Urinary bladder (tissue), 4 donors: ENCODE data around the gene SNTG2. TPM values are rescaled to one million over a fixed set of nuclear protein-coding genes. Genes with fewer than 3 reads are reported as not detected.

Source experiments
- DNase-seq: peaks from one replicate; pipeline ENCODE4 v3.0.0-alpha.2; 2015; ENCODE audit errors: extremely low spot score
- H3K27ac ChIP-seq: one replicate; pipeline ENCODE4 v1.5.1; 2013; ENCODE audit warnings: low read depth, mild to moderate bottlenecking, moderate library complexity
- H3K36me3 ChIP-seq: one replicate; pipeline ENCODE4 v1.6.1; 2013; ENCODE audit warnings: mild to moderate bottlenecking, moderate library complexity; ENCODE audit not compliant: insufficient read depth
- H3K4me1 ChIP-seq: one replicate; pipeline ENCODE4 v1.6.1; 2013; ENCODE audit warnings: mild to moderate bottlenecking, moderate library complexity; ENCODE audit not compliant: insufficient read depth
- H3K4me3 ChIP-seq: one replicate; pipeline ENCODE4 v1.5.1; 2013; ENCODE audit warnings: low read depth, low read length
- WGBS: extraction: QIAGEN DNeasy Blood & Tissue Kit; methylation state at CpG from one replicate; pipeline ENCODE4 v1.1.7; 2013; 5-methylcytosine and 5-hydroxymethylcytosine counted together
- polyA plus RNA-seq: library from polyadenylated mRNA; stranded (reverse); fragments of 200-250 nt; gene quantifications from one replicate; pipeline ENCODE4 v1.2.3, GENCODE V29; 2013
- total RNA-seq: library from RNA; depleted of rRNA; stranded (reverse); fragments of >200 nt; gene quantifications from one replicate; pipeline ENCODE4 v1.2.3, GENCODE V29; 2014
- donor health status: healthy with polysubstance abuse.
- donor health status: healthy.

Gene SNTG2
- total and polyA plus RNA-seq, 2 donors, result 0.69 to 1.6 TPM

DNA sequence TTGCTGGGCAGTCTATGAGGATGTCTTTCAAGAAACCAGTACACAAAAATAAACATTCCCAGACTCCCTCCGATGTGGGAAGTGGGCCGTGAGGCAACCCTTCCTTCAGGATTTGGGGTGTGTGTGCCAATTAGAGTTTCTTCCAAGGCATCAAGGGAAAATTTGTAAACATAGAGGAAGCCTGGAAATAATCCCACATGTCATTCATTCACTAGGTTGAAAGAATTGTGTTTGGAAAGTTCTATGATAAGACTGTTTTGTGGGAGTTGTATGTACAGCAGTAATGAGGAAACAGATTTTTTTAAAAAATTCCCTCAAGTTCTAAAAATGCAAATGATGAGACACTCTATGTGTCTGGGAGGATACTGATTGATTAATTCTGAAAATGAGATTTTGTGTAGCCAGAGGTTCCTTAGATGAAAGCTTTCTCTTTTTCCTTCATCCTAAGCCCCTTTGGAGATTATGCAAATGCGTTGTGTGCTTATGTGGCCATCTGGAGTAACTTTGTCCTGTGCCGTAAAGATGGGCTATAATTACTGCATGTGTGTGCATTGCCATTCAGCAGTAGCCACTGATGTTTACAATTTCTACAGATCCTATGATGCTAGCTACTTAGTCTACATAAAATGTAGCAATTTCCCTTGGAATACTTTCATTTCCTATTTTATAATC is 354.8 kb downstream of the SNTG2 start:
- no peaks in the 10 kb centered on the region for H3K4me1 ChIP-seq
- WGBS, result 50% methylated on average over 4 of the region's 4 CpGs
- no peaks in the 10 kb centered on the region for H3K36me3 ChIP-seq
- DNase-seq, result no peak
- H3K27ac ChIP-seq, result no peak overlapping the region
- H3K4me3 ChIP-seq, result no peak overlapping the region

DNA sequence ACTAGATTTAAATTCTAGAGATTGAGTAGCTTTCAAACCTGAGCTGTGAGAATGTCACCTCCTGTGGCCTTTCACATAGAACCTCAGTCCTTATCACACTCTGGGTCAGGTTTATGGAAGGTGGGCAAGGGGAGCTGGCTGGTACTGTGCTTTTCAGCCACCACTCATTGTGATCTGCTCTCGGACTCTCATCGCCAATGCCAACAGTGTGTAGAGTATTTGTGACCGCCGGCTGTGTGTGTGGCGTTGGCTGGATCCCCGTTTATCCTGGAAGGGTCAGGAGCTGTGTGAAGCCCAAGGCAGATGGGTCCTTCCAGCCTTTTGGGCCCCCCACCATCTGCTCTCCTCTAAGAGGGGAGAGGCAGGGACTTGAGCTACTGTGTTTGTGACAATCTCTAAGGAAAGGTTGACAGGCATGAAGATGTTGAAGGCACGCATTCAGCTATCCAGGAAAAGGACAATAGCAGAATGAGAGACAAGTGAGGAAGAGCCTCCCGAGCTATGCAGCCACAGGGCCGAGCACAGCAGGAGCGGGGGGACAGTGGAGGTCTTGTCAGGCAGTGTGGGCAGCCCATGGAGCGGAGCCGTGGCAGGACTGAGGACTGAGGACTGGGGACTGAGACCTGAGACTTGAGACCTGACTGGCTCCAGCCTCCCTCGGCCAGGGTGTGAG is 355.5 kb downstream of the SNTG2 start:
- Histone ChIP-seq H3K36me3 (no peaks in the 10 kb centered on the region), H3K4me1 (no peaks in the 10 kb centered on the region), H3K27ac (no peak overlapping the region), H3K4me3 (no peak overlapping the region)
- WGBS, result 77% methylated on average over 13 of the region's 13 CpGs
- no peak for DNase-seq

DNA sequence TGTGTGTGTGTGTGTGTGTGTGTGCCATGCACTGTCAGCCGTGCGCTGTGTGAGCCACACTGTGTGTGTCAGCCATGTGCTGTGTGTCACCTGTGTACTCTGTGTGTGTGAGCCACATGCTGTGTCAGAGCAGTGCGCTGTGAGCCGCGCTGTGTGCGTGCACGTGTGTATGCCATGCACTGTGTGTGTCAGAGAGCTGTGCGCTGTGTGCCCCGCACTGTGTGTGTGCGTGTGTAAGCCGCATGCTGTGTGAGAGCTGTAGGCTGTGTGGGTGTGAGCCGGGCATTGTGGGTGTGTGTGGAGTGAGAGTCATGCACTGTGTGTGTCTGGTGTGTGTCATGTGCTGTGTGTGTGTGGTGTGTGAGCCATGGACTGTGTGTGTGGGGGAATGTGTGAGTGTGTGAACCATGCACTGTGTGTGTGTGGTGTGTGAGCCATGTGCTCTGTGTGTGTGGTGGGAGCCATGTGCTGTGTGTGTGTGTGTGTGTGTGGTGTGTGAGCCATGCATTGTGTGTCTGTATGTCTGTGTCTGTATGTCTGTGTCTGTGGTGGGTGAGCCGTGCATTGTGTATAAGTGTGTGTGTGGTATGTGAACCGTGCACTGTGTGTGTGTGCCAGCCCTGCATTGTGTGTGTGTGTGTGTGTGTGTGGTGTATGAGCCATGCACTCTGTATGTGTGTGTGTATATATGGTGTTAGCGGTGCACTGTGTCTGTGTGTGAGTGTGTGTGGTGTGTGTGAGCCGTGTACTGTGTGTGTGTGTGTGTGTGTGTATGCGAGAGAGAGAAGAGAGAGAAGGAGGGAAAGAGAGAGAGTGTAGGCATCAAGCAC is 356.3 kb downstream of the SNTG2 start:
- H3K27ac ChIP-seq, result no peak overlapping the region
- WGBS, result 93% methylated on average over 17 of the region's 17 CpGs
- no peak for DNase-seq

DNA sequence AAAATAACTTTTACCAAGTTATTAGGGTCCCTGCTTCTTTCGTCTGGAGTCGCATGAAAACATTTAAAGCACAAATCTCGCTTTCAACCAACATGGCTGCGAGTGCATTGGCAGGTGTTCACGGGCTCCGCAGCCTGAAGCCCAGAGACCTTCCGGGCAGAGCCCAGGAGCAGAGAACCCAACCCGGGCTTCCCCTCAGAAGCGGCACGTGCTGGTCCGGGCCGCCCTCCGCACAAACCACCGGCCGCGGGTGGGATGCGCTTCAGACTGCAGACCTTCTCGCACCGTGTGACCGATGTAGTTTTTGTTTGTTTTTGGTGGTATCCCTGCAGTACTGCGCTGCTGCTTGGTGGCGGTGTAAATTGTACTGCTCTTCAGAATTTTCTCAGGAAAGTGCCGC is 357.0 kb downstream of the SNTG2 start:
- Histone ChIP-seq H3K4me1 (no peaks in the 10 kb centered on the region), H3K27ac (no peak overlapping the region), H3K4me3 (no peak overlapping the region), H3K36me3 (no peaks in the 10 kb centered on the region)
- 93% methylated on average over 23 of the region's 23 CpGs for WGBS
- DNase-seq, result no peak

More for the DNA sequence above, 356.3 kb downstream of the SNTG2 start:
- no peaks in the 10 kb centered on the region for H3K36me3 ChIP-seq
- H3K4me3 ChIP-seq, result no peak overlapping the region
- H3K4me1 ChIP-seq, result no peaks in the 10 kb centered on the region

DNA sequence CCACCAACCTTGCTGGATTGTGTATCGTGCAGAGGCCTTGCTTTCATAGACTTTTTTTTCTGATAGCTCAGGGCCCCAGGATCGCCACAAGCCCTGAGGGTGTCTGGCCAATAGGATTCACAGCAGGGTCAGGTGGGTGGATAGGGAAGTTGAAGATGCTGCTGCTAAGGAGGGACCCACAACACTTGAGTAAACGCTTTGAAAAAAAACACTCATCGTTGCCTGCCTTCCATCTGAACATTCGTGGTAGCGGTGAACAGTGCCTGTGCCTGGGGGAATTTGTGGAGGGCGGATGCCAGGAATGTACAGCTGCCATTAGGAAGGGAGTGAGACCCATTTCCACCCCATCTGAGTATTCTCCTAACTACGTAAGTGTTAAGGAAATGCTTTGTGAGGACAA is 358.0 kb downstream of the SNTG2 start:
- H3K4me3 ChIP-seq, result no peak overlapping the region
- H3K27ac ChIP-seq, result no peak overlapping the region
- no peaks in the 10 kb centered on the region for H3K36me3 ChIP-seq
- WGBS, result 86% methylated on average over 8 of the region's 8 CpGs
- DNase-seq, result no peak
- no peaks in the 10 kb centered on the region for H3K4me1 ChIP-seq

- no peaks in the 10 kb centered on the region for H3K36me3 ChIP-seq
- WGBS, result 87% methylated on average over 3 of the region's 3 CpGs
- no peak for DNase-seq
Observed at GRCh38 chr2:1309507-1309906, 358.9 kb downstream of the SNTG2 start.

GRCh38 chr2:1310202-1310601 is 359.6 kb downstream of the SNTG2 start:
- 91% methylated on average over 7 of the region's 7 CpGs for WGBS
- no peak for DNase-seq
- H3K27ac ChIP-seq, result no peak overlapping the region

More at GRCh38 chr2:1309507-1309906, 358.9 kb downstream of the SNTG2 start:
- Histone ChIP-seq H3K4me1 (no peaks in the 10 kb centered on the region), H3K27ac (no peak overlapping the region), H3K4me3 (no peak overlapping the region)

GRCh38 chr2:1310866-1311265 is 360.2 kb downstream of the SNTG2 start:
- 86% methylated on average over 10 of the region's 10 CpGs for WGBS
- DNase-seq, result no peak
- H3K27ac ChIP-seq, result no peak overlapping the region
- H3K4me1 ChIP-seq, result no peaks in the 10 kb centered on the region
- H3K4me3 ChIP-seq, result no peak overlapping the region
- H3K36me3 ChIP-seq, result no peaks in the 10 kb centered on the region

More at GRCh38 chr2:1310202-1310601, 359.6 kb downstream of the SNTG2 start:
- Histone ChIP-seq H3K4me3 (no peak overlapping the region), H3K36me3 (no peaks in the 10 kb centered on the region), H3K4me1 (no peaks in the 10 kb centered on the region)

DNA sequence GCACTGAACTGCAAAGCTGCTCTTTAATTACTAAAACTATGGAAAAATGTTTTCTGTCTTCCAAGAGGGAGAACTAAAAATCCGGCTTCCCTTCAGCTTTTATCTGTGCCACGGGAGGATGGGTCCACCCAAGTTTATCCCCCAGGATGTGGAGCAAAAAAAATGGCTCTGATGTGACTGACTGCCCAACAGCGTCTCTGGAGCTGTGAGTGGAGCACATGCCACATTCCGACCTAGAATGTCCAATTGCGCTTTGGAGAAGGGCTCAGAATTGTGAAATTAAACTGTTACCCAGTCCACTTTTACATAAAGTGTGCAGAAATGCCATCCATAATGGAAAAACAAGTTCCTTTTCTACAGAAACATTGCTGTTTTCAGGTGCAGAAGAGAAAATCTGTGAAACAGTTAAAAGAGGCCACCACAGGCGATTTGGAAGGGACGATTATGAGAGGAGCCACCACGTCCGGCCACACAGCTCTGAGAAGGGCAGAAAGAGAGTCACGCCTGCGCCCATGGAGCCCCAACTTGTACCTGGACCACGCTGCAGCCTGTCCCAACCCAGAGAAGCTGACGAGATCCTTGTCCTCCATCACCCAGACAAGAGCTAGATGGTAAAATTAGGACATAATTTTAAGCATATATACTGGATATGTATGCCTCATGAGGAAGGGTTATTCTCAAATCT is 362.7 kb downstream of the SNTG2 start:
- Histone ChIP-seq H3K4me1 (no peaks in the 10 kb centered on the region), H3K4me3 (no peak overlapping the region), H3K36me3 (no peaks in the 10 kb centered on the region), H3K27ac (no peak overlapping the region)
- DNase-seq, result no peak
- WGBS, result 84% methylated on average over 13 of the region's 13 CpGs

DNA sequence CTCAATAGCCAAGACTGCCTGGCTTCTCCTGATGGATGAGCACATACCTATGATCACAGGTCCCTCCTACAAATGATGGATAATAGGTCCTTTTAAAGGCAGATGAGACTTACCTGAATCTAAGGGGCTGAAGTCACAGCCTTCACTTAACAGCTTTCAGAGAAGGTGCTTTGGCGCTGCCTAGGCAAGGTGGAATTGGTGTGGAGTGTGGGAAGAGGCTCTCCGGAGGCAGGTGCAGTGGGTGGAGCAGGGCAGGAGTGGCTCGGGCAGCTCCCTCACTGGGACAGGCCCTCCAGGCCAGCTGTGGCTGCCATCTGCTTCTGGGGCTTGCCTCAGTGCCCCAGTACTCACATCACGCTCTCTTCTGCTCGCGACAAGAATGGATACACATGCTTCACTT is 363.6 kb downstream of the SNTG2 start:
- WGBS, result 92% methylated on average over 6 of the region's 6 CpGs
- H3K4me3 ChIP-seq, result no peak overlapping the region
- no peak overlapping the region for H3K27ac ChIP-seq
- no peak for DNase-seq
- H3K36me3 ChIP-seq, result no peaks in the 10 kb centered on the region
- H3K4me1 ChIP-seq, result no peaks in the 10 kb centered on the region

GRCh38 chr2:1318366-1319009 is 367.8 kb downstream of the SNTG2 start:
- H3K4me1 ChIP-seq, result no peaks in the 10 kb centered on the region
- no peak overlapping the region for H3K27ac ChIP-seq
- DNase-seq, result no peak
- H3K4me3 ChIP-seq, result no peak overlapping the region
- 55% methylated on average over 19 of the region's 19 CpGs for WGBS
- H3K36me3 ChIP-seq, result no peaks in the 10 kb centered on the region

GRCh38 chr2:1319393-1319792 is 368.7 kb downstream of the SNTG2 start:
- no peaks in the 10 kb centered on the region for H3K36me3 ChIP-seq
- no peak for DNase-seq
- H3K4me1 ChIP-seq, result no peaks in the 10 kb centered on the region
- no peak overlapping the region for H3K27ac ChIP-seq
- 85% methylated on average over 7 of the region's 7 CpGs for WGBS
- H3K4me3 ChIP-seq, result no peak overlapping the region

GRCh38 chr2:1321321-1321720 is 370.7 kb downstream of the SNTG2 start:
- H3K4me1 ChIP-seq, result no peaks in the 10 kb centered on the region
- DNase-seq, result no peak
- H3K4me3 ChIP-seq, result no peak overlapping the region
- H3K36me3 ChIP-seq, result no peaks in the 10 kb centered on the region
- WGBS, result 81% methylated on average over 9 of the region's 9 CpGs
- no peak overlapping the region for H3K27ac ChIP-seq
